SK-N-SH treated with all-trans-retinoic acid at 6 μM for 48 hours (cell line): ENCODE measurements around the gene PHLDA2.
A peak's percentile ranks its signal among the peaks of the same experiment; 100 is the strongest.

Experiments
- ATAC-seq: fragments of 200-7000 bp; cut with Tn5 transposase; 3 replicates; pipeline ENCODE4 v1.9.1; 2020; ENCODE audit warnings: mild to moderate bottlenecking, moderate library complexity
- ARNTL ChIP-seq: fragments of 450-650 bp; formaldehyde crosslinking; IDR thresholded peaks from 2 replicates; pipeline ENCODE4 v1.5.0; 2020; ENCODE audit warnings: low read depth, mild to moderate bottlenecking, moderate library complexity, borderline replicate concordance
- BACH2 ChIP-seq: fragments of 250-450 bp; sonication (Bioruptor Pico); IDR thresholded peaks from 2 replicates; pipeline ENCODE4 v1.9.0; 2021; ENCODE audit warnings: mild to moderate bottlenecking, borderline replicate concordance
- ESRRG ChIP-seq: fragments of 250-450 bp; sonication (Bioruptor Pico); IDR thresholded peaks from 2 replicates; pipeline ENCODE4 v1.6.1; 2021; ENCODE audit warnings: mild to moderate bottlenecking
- ISL1 ChIP-seq: fragments of 250-450 bp; sonication (Bioruptor Pico); IDR thresholded peaks from 2 replicates; pipeline ENCODE4 v2.1.2; 2022; ENCODE audit warnings: mild to moderate bottlenecking, moderate library complexity
- OSR1 ChIP-seq: fragments of 250-450 bp; sonication (Bioruptor Pico); IDR thresholded peaks from 2 replicates; pipeline ENCODE4 v1.8.0; 2022; ENCODE audit warnings: moderate library complexity, mild to moderate bottlenecking, inconsistent platforms
- PPARA ChIP-seq: fragments of 250-450 bp; sonication (Bioruptor Pico); IDR thresholded peaks from 2 replicates; pipeline ENCODE4 v1.5.0; 2020; ENCODE audit warnings: mild to moderate bottlenecking, borderline replicate concordance
- SNAI2 ChIP-seq: fragments of 250-450 bp; sonication (Bioruptor Pico); IDR thresholded peaks from 2 replicates; pipeline ENCODE4 v1.5.0; 2020; ENCODE audit warnings: mild to moderate bottlenecking, moderate library complexity
- TCF4 ChIP-seq: fragments of 250-450 bp; sonication (Bioruptor Pico); IDR thresholded peaks from 2 replicates; pipeline ENCODE4 v1.8.0; 2021; ENCODE audit warnings: mild to moderate bottlenecking, moderate library complexity, borderline replicate concordance
- TOX ChIP-seq: fragments of 250-450 bp; sonication (Bioruptor Pico); IDR thresholded peaks from 2 replicates; pipeline ENCODE4 v1.8.0; 2021; ENCODE audit warnings: mild to moderate bottlenecking, moderate library complexity, borderline replicate concordance
- ZC3H10 ChIP-seq: fragments of 250-450 bp; sonication (Bioruptor Pico); IDR thresholded peaks from 2 replicates; pipeline ENCODE4 v1.5.1; 2021; ENCODE audit warnings: mild to moderate bottlenecking, moderate library complexity
- ZFP3 ChIP-seq: fragments of 250-450 bp; sonication (Bioruptor Pico); IDR thresholded peaks from 2 replicates; pipeline ENCODE4 v1.5.0; 2020; ENCODE audit warnings: mild to moderate bottlenecking, moderate library complexity
- ZFP30 ChIP-seq: fragments of 450-650 bp; formaldehyde crosslinking; IDR thresholded peaks from 2 replicates; pipeline ENCODE4 v1.5.0; 2022; ENCODE audit warnings: mild to moderate bottlenecking, moderate library complexity
- ZNF70 ChIP-seq: fragments of 450-650 bp; formaldehyde crosslinking; IDR thresholded peaks from 2 replicates; pipeline ENCODE4 v1.5.0; 2020; ENCODE audit warnings: mild to moderate bottlenecking, moderate library complexity
- ZNF8 ChIP-seq: fragments of 450-650 bp; formaldehyde crosslinking; IDR thresholded peaks from 2 replicates; pipeline ENCODE4 v1.5.0; 2020; ENCODE audit warnings: mild to moderate bottlenecking, moderate library complexity
- TF ChIP-seq, protein P1 (sequence below): fragments of 250-450 bp; sonication (Bioruptor Pico); IDR thresholded peaks from 2 replicates; pipeline ENCODE4 v1.5.0; 2020; ENCODE audit warnings: mild to moderate bottlenecking, moderate library complexity
- TF ChIP-seq, protein P2 (sequence below): fragments of 250-450 bp; sonication (Bioruptor Pico); IDR thresholded peaks from 2 replicates; pipeline ENCODE4 v1.8.0; 2021; ENCODE audit warnings: low read depth, mild to moderate bottlenecking, moderate library complexity, borderline replicate concordance
- TF ChIP-seq, protein P3 (sequence below): fragments of 250-450 bp; sonication (Bioruptor Pico); IDR thresholded peaks from 2 replicates; pipeline ENCODE4 v1.5.1; 2021; ENCODE audit warnings: mild to moderate bottlenecking, moderate library complexity
- TF ChIP-seq, protein P4 (sequence below): fragments of 250-450 bp; sonication (Bioruptor Pico); IDR thresholded peaks from 2 replicates; pipeline ENCODE4 v1.5.1; 2020; ENCODE audit warnings: low read depth, mild to moderate bottlenecking, moderate library complexity
- TF ChIP-seq, protein P5 (sequence below): fragments of 250-450 bp; sonication (Bioruptor Pico); IDR thresholded peaks from 2 replicates; pipeline ENCODE4 v1.8.0; 2020; ENCODE audit warnings: mild to moderate bottlenecking, moderate library complexity, borderline replicate concordance

The PHLDA2 gene

DNA sequence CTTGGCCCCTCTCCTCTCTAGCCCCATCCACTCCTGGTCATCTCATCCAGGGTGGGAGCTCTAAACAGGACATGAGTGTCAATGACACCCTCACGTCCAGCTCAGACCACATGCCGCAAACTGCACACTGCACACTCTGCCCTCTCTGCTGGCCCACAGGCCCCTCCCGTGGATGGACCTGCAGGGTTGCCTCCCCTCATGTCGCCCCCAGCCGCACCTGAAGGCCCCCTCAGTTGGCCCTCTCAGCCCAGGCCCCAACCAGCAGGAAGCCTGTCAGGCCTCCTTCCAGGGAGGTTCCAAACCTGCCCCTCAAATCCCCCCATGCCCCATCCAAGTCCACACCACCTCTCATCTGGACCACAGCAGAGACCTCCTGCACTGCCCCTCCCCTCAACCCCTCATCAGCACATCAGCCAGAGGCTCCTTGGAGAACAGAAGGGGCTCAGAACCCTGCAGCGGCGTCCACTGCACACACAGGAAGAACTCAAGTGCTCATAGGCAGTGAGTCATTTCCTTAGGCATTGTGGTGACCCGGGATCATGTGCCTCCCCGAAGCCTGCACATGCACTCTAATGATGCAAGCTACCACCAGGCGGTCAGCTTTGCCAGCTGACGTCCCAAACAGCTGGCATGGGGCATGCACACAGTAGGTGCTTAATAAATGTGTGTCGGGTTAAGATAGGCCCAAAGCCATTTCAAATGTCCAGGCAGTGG, 30.7 kb downstream of the PHLDA2 start:
- peak; percentile 34 for ATAC-seq
- no peak for TF ChIP-seq TCF4
- TF ChIP-seq ESRRG (CRISPR knock-in tag) = no peak
- no peak for TF ChIP-seq OSR1
- TF ChIP-seq, protein P1, sequence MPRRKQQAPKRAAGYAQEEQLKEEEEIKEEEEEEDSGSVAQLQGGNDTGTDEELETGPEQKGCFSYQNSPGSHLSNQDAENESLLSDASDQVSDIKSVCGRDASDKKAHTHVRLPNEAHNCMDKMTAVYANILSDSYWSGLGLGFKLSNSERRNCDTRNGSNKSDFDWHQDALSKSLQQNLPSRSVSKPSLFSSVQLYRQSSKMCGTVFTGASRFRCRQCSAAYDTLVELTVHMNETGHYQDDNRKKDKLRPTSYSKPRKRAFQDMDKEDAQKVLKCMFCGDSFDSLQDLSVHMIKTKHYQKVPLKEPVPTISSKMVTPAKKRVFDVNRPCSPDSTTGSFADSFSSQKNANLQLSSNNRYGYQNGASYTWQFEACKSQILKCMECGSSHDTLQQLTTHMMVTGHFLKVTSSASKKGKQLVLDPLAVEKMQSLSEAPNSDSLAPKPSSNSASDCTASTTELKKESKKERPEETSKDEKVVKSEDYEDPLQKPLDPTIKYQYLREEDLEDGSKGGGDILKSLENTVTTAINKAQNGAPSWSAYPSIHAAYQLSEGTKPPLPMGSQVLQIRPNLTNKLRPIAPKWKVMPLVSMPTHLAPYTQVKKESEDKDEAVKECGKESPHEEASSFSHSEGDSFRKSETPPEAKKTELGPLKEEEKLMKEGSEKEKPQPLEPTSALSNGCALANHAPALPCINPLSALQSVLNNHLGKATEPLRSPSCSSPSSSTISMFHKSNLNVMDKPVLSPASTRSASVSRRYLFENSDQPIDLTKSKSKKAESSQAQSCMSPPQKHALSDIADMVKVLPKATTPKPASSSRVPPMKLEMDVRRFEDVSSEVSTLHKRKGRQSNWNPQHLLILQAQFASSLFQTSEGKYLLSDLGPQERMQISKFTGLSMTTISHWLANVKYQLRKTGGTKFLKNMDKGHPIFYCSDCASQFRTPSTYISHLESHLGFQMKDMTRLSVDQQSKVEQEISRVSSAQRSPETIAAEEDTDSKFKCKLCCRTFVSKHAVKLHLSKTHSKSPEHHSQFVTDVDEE = no peak
- no peak for TF ChIP-seq ARNTL (CRISPR knock-in tag)
- TF ChIP-seq, protein P2, sequence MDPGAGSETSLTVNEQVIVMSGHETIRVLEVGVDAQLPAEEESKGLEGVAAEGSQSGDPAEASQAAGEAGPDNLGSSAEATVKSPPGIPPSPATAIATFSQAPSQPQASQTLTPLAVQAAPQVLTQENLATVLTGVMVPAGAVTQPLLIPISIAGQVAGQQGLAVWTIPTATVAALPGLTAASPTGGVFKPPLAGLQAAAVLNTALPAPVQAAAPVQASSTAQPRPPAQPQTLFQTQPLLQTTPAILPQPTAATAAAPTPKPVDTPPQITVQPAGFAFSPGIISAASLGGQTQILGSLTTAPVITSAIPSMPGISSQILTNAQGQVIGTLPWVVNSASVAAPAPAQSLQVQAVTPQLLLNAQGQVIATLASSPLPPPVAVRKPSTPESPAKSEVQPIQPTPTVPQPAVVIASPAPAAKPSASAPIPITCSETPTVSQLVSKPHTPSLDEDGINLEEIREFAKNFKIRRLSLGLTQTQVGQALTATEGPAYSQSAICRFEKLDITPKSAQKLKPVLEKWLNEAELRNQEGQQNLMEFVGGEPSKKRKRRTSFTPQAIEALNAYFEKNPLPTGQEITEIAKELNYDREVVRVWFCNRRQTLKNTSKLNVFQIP (CRISPR knock-in tag) = no peak
- no peak for TF ChIP-seq SNAI2 (CRISPR knock-in tag)
- TF ChIP-seq, protein P3, sequence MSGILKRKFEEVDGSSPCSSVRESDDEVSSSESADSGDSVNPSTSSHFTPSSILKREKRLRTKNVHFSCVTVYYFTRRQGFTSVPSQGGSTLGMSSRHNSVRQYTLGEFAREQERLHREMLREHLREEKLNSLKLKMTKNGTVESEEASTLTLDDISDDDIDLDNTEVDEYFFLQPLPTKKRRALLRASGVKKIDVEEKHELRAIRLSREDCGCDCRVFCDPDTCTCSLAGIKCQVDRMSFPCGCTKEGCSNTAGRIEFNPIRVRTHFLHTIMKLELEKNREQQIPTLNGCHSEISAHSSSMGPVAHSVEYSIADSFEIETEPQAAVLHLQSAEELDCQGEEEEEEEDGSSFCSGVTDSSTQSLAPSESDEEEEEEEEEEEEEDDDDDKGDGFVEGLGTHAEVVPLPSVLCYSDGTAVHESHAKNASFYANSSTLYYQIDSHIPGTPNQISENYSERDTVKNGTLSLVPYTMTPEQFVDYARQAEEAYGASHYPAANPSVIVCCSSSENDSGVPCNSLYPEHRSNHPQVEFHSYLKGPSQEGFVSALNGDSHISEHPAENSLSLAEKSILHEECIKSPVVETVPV (CRISPR knock-in tag) = no peak

DNA sequence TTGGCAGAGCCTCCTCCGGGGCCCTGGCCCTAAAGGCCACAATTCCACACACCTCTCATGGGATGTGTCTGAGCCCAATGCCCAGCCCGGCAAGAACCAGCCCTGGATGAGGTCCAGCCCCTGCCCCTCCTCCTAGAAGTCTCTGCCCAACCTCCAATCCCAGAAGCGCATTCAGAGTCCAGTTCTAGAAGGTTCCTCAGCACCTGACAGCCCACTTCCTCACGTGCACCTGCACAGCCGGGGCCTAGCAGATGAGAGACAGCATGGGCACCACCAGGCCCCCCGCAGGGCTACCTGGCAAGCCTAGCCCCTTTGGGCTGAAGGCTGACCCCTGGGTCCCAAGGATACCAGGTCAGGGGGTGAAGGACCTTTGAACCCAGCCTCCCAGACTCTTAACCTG, 32.2 kb downstream of the PHLDA2 start:
- TF ChIP-seq TCF4 = no peak
- no peak for TF ChIP-seq ISL1 (CRISPR knock-in tag)
- no peak for TF ChIP-seq ZNF8 (CRISPR knock-in tag)
- no peak for TF ChIP-seq ESRRG (CRISPR knock-in tag)
- TF ChIP-seq, protein P4, sequence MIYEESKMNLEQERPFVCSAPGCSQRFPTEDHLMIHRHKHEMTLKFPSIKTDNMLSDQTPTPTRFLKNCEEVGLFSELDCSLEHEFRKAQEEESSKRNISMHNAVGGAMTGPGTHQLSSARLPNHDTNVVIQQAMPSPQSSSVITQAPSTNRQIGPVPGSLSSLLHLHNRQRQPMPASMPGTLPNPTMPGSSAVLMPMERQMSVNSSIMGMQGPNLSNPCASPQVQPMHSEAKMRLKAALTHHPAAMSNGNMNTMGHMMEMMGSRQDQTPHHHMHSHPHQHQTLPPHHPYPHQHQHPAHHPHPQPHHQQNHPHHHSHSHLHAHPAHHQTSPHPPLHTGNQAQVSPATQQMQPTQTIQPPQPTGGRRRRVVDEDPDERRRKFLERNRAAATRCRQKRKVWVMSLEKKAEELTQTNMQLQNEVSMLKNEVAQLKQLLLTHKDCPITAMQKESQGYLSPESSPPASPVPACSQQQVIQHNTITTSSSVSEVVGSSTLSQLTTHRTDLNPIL (CRISPR knock-in tag) = no peak
- no peak for TF ChIP-seq PPARA (CRISPR knock-in tag)
- TF ChIP-seq ZNF70 (CRISPR knock-in tag) = no peak
- TF ChIP-seq, all 23 proteins: peak for 0
- no peak for ATAC-seq

DNA sequence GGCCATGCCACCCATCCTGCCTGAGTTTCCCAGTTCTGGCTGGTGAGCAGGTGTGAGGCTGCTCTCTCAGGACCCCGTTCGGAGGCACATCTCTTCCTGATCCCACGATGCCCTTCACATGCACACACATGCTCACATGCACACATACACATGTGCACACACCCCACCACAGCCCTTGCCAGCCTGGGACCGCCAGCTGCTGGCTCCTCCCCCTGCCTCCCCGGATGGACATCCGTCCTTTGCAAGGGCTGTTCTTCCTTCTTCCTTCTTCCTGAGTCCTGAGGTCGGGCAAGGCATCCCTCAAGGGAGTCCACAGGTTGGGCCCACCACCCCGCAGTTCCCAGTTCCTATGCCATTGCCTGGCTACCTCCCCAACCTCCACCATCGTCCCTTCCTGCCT, 33.2 kb downstream of the PHLDA2 start:
- ATAC-seq = no peak
- TF ChIP-seq, protein P4 (CRISPR knock-in tag) = no peak

DNA sequence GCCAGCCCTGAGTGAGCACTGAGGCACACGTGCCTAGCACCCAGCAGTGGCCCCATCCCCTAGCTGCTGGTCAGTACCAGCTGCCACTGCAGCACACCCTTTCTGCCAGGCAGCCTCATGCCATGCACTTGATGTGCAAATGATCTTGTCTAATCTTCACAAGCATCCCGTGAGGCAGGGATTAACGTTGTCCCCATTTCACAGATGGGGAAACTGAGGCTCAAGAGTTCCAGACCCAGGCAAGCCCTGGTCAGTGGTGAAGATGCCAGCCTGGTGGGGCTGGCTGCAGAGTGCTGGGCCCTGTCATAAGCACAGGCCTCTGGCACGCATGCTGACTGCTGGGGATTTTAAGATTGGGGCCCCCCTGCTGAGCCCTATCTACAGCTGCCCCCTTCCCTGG, 35.3 kb downstream of the PHLDA2 start:
- ATAC-seq = no peak
- TF ChIP-seq, protein P5, sequence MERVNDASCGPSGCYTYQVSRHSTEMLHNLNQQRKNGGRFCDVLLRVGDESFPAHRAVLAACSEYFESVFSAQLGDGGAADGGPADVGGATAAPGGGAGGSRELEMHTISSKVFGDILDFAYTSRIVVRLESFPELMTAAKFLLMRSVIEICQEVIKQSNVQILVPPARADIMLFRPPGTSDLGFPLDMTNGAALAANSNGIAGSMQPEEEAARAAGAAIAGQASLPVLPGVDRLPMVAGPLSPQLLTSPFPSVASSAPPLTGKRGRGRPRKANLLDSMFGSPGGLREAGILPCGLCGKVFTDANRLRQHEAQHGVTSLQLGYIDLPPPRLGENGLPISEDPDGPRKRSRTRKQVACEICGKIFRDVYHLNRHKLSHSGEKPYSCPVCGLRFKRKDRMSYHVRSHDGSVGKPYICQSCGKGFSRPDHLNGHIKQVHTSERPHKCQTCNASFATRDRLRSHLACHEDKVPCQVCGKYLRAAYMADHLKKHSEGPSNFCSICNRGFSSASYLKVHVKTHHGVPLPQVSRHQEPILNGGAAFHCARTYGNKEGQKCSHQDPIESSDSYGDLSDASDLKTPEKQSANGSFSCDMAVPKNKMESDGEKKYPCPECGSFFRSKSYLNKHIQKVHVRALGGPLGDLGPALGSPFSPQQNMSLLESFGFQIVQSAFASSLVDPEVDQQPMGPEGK (CRISPR knock-in tag) = no peak
- TF ChIP-seq PPARA (CRISPR knock-in tag) (no peak), TOX (CRISPR knock-in tag) (no peak), ZC3H10 (CRISPR knock-in tag) (no peak), OSR1 (no peak), ZFP3 (CRISPR knock-in tag) (no peak), BACH2 (CRISPR knock-in tag) (no peak), ESRRG (CRISPR knock-in tag) (no peak), SNAI2 (CRISPR knock-in tag) (no peak), ZFP30 (CRISPR knock-in tag) (no peak), ARNTL (CRISPR knock-in tag) (no peak)
- TF ChIP-seq, protein P2 (CRISPR knock-in tag) = no peak
- TF ChIP-seq, protein P1 = no peak
